GM12878 (cell line): ENCODE data around the gene CRIM1. TPM values are rescaled to one million over a fixed set of nuclear protein-coding genes. Genes with fewer than 3 reads are reported as not detected.

Experiments
- ATAC-seq: fragments of 200-7000 bp; cut with Tn5 transposase; 3 replicates; pipeline ENCODE4 v1.9.1; 2020; ENCODE audit warnings: mild to moderate bottlenecking, moderate library complexity
- BruUV-seq: library from RNA; stranded (reverse); fragments of 400-500 nt; replicated peaks from 2 replicates; lab custom pipeline; 2021; lab: Mats Ljungman, UMichigan
- CTCF ChIA-PET: fragments of 300-600 bp; sonication (Branson Sonifier 250); formaldehyde crosslinking; extraction: SDS; loops from one replicate; lab custom pipeline; 2021; ENCODE audit warnings: inconsistent platforms; lab: Yijun Ruan, JAX
- POLR2A ChIA-PET: fragments of 350-600 bp; formaldehyde crosslinking; extraction: SDS; loops from one replicate; lab custom pipeline; 2021; ENCODE audit warnings: inconsistent platforms; lab: Charles Lee
- RAD21 ChIA-PET: fragments of 300-600 bp; sonication (Branson Sonifier 250); formaldehyde crosslinking; loops from one replicate; lab custom pipeline; 2023; ENCODE audit warnings: antibody characterized with exemption; ENCODE audit not compliant: unreplicated experiment; lab: Charles Lee
- SMC1A ChIA-PET: fragments of 300-600 bp; sonication (Branson Sonifier 250); formaldehyde crosslinking; loops from one replicate; lab custom pipeline; 2023; ENCODE audit not compliant: unreplicated experiment, uncharacterized antibody; lab: Charles Lee
- DNase-seq: peaks from one replicate; pipeline ENCODE4 v3.0.0-alpha.2; 2011; ENCODE audit warnings: low read depth, low spot score
- FAIRE-seq: peaks from 3 replicates; lab custom pipeline; 2011; peaks lifted over from hg19 to GRCh38; lab: Jason Lieb, UNC
- H2AFZ ChIP-seq: 2 replicates; pipeline ENCODE4 v1.6.0; 2011; ENCODE audit warnings: low read depth, low read length, control low read depth; ENCODE audit not compliant: control insufficient read depth
- H3K27ac ChIP-seq: 2 replicates; pipeline ENCODE4 v1.5.1; 2011; ENCODE audit warnings: control low read depth; ENCODE audit not compliant: control insufficient read depth, insufficient read depth
- H3K27me3 ChIP-seq, 2 experiments: replicated peaks in 1 of 2; 2 replicates each; pipeline versions ENCODE4 v1.6.0 to v1.6.1; 2011; ENCODE audit warnings: low read length in 1 of 2; ENCODE audit not compliant: control insufficient read depth in 2 of 2, insufficient read depth in 2 of 2
- H3K36me3 ChIP-seq, 2 experiments: 2 replicates each; pipeline ENCODE4 v1.5.1; 2011; ENCODE audit warnings: low read length in 1 of 2; ENCODE audit not compliant: control insufficient read depth in 2 of 2, insufficient read depth in 2 of 2
- H3K4me1 ChIP-seq: 2 replicates; pipeline ENCODE4 v1.6.1; 2011; ENCODE audit warnings: mild to moderate bottlenecking, low read length, moderate library complexity, mixed read lengths; ENCODE audit not compliant: control insufficient read depth, insufficient read depth
- H3K4me2 ChIP-seq: 2 replicates; pipeline ENCODE4 v1.6.0; 2011; ENCODE audit warnings: control low read depth; ENCODE audit not compliant: control insufficient read depth, insufficient read depth
- H3K4me3 ChIP-seq: fragments of 200-600 bp; sonication (generic); 2 replicates; pipeline ENCODE4 v1.5.1; 2016
- H3K79me2 ChIP-seq: 2 replicates; pipeline ENCODE4 v1.6.0; 2011; ENCODE audit warnings: low read length; ENCODE audit not compliant: control insufficient read depth, insufficient read depth
- H3K9ac ChIP-seq: 2 replicates; pipeline ENCODE4 v1.8.0; 2011; ENCODE audit warnings: low read length, control low read depth, mixed read lengths; ENCODE audit not compliant: control insufficient read depth, insufficient read depth
- H3K9me3 ChIP-seq: replicated peaks from 3 replicates; pipeline ENCODE4 v1.5.1; 2011; ENCODE audit warnings: mild to moderate bottlenecking, low read length; ENCODE audit not compliant: control insufficient read depth, insufficient read depth
- H4K20me1 ChIP-seq: 2 replicates; pipeline ENCODE4 v1.6.0; 2011; ENCODE audit not compliant: control insufficient read depth, insufficient read depth
- CBX3 ChIP-seq: fragments of 200-600 bp; sonication (generic); IDR thresholded peaks from 2 replicates; pipeline ENCODE4 v1.6.1; 2016; ENCODE audit warnings: low read depth, borderline replicate concordance
- CBX5 ChIP-seq: sonication (generic); IDR thresholded peaks from 2 replicates; pipeline ENCODE4 v1.6.1; 2016; ENCODE audit warnings: low read depth, moderate library complexity, mild to moderate bottlenecking, inconsistent platforms
- CHD1 ChIP-seq: IDR thresholded peaks from 2 replicates; pipeline ENCODE4 v1.6.1; 2012; ENCODE audit warnings: low read depth, low read length, improper control_type of control experiment
- CREB1 ChIP-seq: IDR thresholded peaks from 2 replicates; pipeline ENCODE4 v1.6.1; 2012; ENCODE audit warnings: low read depth, mild to moderate bottlenecking, inconsistent platforms
- EGR1 ChIP-seq, 2 experiments: IDR thresholded peaks; 1 replicate in 1 of 2; 2 replicates in 1 of 2; pipeline ENCODE4 v1.6.1; 2011 to 2012; ENCODE audit warnings: low read depth in 2 of 2, low read length in 2 of 2, borderline replicate concordance in 1 of 2, mild to moderate bottlenecking in 1 of 2, moderate library complexity in 1 of 2
- ELK1 ChIP-seq: IDR thresholded peaks from 2 replicates; pipeline ENCODE4 v1.6.1; 2012; ENCODE audit warnings: low read depth, low read length, improper control_type of control experiment
- ETV6 ChIP-seq, 2 experiments: fragments of 450-650 bp in 1 of 2; IDR thresholded peaks in 1 of 2; conservative IDR thresholded peaks in 1 of 2; 2 replicates each; pipeline ENCODE4 v1.6.1; 2014; ENCODE audit warnings: antibody characterized with exemption in 1 of 2, borderline replicate concordance in 1 of 2, low read depth in 1 of 2, mild to moderate bottlenecking in 1 of 2, moderate library complexity in 1 of 2
- GABPA ChIP-seq: IDR thresholded peaks from 2 replicates; pipeline ENCODE4 v1.6.1; 2014; ENCODE audit warnings: antibody characterized with exemption, low read depth, mild to moderate bottlenecking, inconsistent platforms
- JUNB ChIP-seq: IDR thresholded peaks from 2 replicates; pipeline ENCODE4 v1.6.1; 2016; ENCODE audit warnings: antibody characterized with exemption, mild to moderate bottlenecking
- RUNX3 ChIP-seq: IDR thresholded peaks from 2 replicates; pipeline ENCODE4 v1.6.1; 2012; ENCODE audit warnings: low read length, inconsistent platforms
- SIN3A ChIP-seq: IDR thresholded peaks from 2 replicates; pipeline ENCODE4 v1.6.1; 2012; ENCODE audit warnings: low read depth, low read length, improper control_type of control experiment
- SRF ChIP-seq, 2 experiments: IDR thresholded peaks; 2 replicates each; pipeline ENCODE4 v1.6.1; 2011; ENCODE audit warnings: low read depth in 2 of 2, low read length in 2 of 2, mild to moderate bottlenecking in 1 of 2, moderate library complexity in 1 of 2
- ZBTB4 ChIP-seq: fragments of 450-650 bp; formaldehyde crosslinking; IDR thresholded peaks from 2 replicates; pipeline ENCODE4 v1.4.0; 2022; ENCODE audit warnings: mild to moderate bottlenecking, moderate library complexity
- ZSCAN29 ChIP-seq: fragments of 450-650 bp; IDR thresholded peaks from 2 replicates; pipeline ENCODE4 v1.6.1; 2017; ENCODE audit warnings: mild to moderate bottlenecking, moderate library complexity
- ZZZ3 ChIP-seq: IDR thresholded peaks from 2 replicates; pipeline ENCODE4 v1.6.1; 2011; ENCODE audit warnings: low read depth; ENCODE audit not compliant: control insufficient read depth, insufficient read length
- WGBS: methylation state at CpG from one replicate; pipeline ENCODE4 v1.1.6; 2016; ENCODE audit warnings: low lambda C conversion rate; ENCODE audit not compliant: insufficient replicate concordance, insufficient coverage; ENCODE audit errors: missing lambda C conversion rate; 5-methylcytosine and 5-hydroxymethylcytosine counted together
- in situ Hi-C: fragments of 300-500 bp; cut with MboI; formaldehyde crosslinking; loops from 9 replicates; pipeline ENCODE4 v1.14.3; 2018; ENCODE audit warnings: mixed read lengths
- intact Hi-C: fragments of 100-400 bp; cut with micrococcal nuclease; formaldehyde crosslinking; loops from one replicate; pipeline ENCODE4 v1.14.2; 2022; ENCODE audit not compliant: unreplicated experiment
- polyA plus RNA-seq, 11 experiments: library from polyadenylated mRNA; depleted of rRNA in 4 of 11; unstranded in 6 of 11; stranded (reverse) in 5 of 11; fragments of >200 nt; fragmentation: Nextera tagmentation in 4 of 11; fragmentation: Illumina TruSeq in 1 of 11; extraction: Ambion mirVana in 4 of 11; extraction: Trizol in 1 of 11; gene quantifications; 1 replicate in 1 of 11; 2 replicates in 10 of 11; pipeline versions ENCODE4 v1.2.1 to v1.2.3, GENCODE V29; 2011 to 2016; ENCODE audit warnings: inconsistent platforms in 2 of 11, missing spikeins in 2 of 11, low read depth in 1 of 11
- total RNA-seq, 4 experiments: library from RNA; depleted of rRNA in 3 of 4; stranded (reverse); fragments of >200 nt in 3 of 4; fragmentation: Illumina TruSeq in 1 of 4; extraction: Trizol in 1 of 4; gene quantifications; 2 replicates each; pipeline versions ENCODE4 v1.2.1 to v1.2.3, GENCODE V29; 2013 to 2021

Gene CRIM1
- total and polyA plus RNA-seq, 10 of the 15 experiments (the other 5 are each of a cell fraction or from before 2014, with no cell fraction given) = 0.42 to 7.4 (median 3.1) TPM

GRCh38 chr2:36387258-36387916 is 31.8 kb downstream of the CRIM1 start:
- TF ChIP-seq JUNB (0 out of 2 replicates have a peak, but pooled peaks have one; percentile 14), ELK1 (no peak), EGR1 (IDR thresholded peaks at IDR 0.05; ENCODE audit: borderline replicate concordance in 1 of 2, low read depth in 2 of 2, low read length in 2 of 2) (no peak), RUNX3 (peak; percentile 10; the same call in 1 of the 2 replicates), GABPA (no peak), ZBTB4 (no peak), CHD1 (no peak), ZZZ3 (no peak), CBX5 (no peak), SIN3A (no peak), CREB1 (no peak), ZSCAN29 (no peak), ETV6 (conservative IDR thresholded peaks at IDR 0.05 in 1 of 2, IDR thresholded peaks at IDR 0.05 in 1 of 2; ENCODE audit: borderline replicate concordance in 1 of 2, low read depth in 1 of 2) (peak in 1 of 2 experiments; percentile 41; a peak in 1 of 4 replicates), SRF (IDR thresholded peaks at IDR 0.05; ENCODE audit: low read depth in 2 of 2, low read length in 2 of 2) (no peak), CBX3 (no peak)
- 37% methylated on average over 2 of the region's 2 CpGs for WGBS
- ATAC-seq = no peak
- DNase-seq = no peak
- Histone ChIP-seq H3K4me3 (no peak overlapping the region), H3K27ac (no peak overlapping the region), H3K4me2 (no peak overlapping the region), H2AFZ (no peak overlapping the region), H3K27me3 (no peaks in the 10 kb centered on the region), H4K20me1 (no peaks in the 10 kb centered on the region), H3K9ac (no peak overlapping the region), H3K4me1 (no peaks in the 10 kb centered on the region), H3K36me3 (no peaks in the 10 kb centered on the region), H3K9me3 (no peaks in the 10 kb centered on the region), H3K79me2 (no peaks in the 10 kb centered on the region)
- in situ Hi-C loops (no loop called here), intact Hi-C loops (no loop called here)
- POLR2A ChIA-PET = no interaction called here
- RAD21 ChIA-PET = no interaction called here
- SMC1A ChIA-PET = interaction anchor here (0.6 kb wide), 1 partner anchor 347 kb away, joined by 3 read pairs; no protein-coding TSS in a partner anchor
- no TSS peak for BruUV-seq
- CTCF ChIA-PET = no interaction called here
- no peak for FAIRE-seq
